ENCODE measurements around the gene FES. TPM values are rescaled to one million over a fixed set of nuclear protein-coding genes. Genes with fewer than 3 reads are reported as not detected.

Gene FES
- polyA plus RNA-seq, 2 of the 4 experiments (the other 2 are of a cell fraction): 0.39 to 0.50 TPM

DNA sequence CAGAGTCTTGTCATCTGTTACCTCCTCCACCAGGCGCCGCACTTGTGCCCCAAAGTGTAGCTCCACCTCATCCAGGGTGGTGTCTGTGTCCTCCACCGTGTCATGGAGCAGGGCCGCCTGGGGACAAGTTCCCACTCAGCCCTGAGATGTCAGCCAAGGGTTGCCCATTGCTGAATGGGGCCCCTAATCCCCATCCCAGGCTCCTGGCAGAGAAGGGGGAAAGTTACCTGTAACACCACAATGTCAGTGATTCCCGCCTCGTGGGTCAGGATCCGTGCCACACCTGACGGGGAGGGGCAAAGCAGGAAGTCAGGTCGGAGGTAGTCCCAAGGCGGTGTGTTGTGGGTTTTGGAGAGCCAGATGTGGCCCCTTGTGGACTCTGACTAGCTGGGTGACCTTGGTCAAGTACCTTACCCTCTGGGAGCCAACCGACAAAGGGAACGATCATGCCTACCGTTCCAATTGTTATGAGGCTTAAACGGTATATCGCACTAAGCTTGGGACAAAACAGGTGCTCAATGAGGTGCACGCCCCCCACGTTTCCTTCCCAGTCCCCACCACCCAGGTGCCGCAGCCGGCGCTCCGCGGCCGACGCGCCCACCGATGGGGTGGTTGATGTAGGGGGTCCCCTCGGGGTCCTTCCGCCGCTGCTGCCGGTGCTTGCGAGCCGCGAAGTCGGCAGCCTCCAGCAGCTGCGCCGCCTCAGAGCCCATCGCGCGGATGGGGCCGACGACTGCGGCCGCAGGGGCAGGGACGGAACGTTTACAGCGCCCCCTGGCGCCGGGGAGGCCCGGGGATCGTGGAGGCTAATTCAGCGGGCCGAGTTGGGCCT lies 47.7 kb downstream of the FES start, which contains the start of gene HDDC3 (continued):
- TF ChIP-seq RNF2 (IDR thresholded peaks at IDR 0.05; ENCODE audit: borderline replicate concordance, low read depth) (no peak), ESRRA (IDR thresholded peaks at IDR 0.05; ENCODE audit: borderline replicate concordance, low read length) (no peak; the same call in 1 of the 2 replicates), NFE2L2 (conservative IDR thresholded peaks at IDR 0.05; ENCODE audit: low read length) (no peak), HOXB5 (CRISPR knock-in tag; IDR thresholded peaks at IDR 0.05) (peak; percentile 48; the same call in 1 of the 2 replicates), ZNF302 (CRISPR knock-in tag; IDR thresholded peaks at IDR 0.05) (no peak)
- TF ChIP-seq, protein P1, sequence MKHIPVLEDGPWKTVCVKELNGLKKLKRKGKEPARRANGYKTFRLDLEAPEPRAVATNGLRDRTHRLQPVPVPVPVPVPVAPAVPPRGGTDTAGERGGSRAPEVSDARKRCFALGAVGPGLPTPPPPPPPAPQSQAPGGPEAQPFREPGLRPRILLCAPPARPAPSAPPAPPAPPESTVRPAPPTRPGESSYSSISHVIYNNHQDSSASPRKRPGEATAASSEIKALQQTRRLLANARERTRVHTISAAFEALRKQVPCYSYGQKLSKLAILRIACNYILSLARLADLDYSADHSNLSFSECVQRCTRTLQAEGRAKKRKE (CRISPR knock-in tag; IDR thresholded peaks at IDR 0.05; ENCODE audit: low read depth): no peak

DNA sequence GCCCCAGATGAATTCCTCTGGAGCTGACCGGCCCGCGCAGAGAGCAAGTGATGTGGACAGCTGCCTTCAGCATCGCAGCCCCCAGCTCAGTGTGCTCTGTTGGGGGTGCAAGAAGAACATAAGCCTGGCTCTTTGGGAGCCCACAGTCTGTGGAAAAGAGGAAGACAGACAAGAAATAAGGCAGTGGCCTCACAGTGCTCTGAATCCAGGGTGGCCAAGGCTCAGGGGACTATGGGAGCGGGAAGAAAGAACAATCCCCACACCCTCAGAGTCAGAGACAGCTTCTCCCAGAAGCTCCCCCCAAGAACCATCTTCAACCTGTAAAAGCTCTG lies 48.3 kb downstream of the FES start:
- H3K4me3 ChIP-seq: no peak overlapping the region; the same call in 2 of the 3 replicates
- peak overlapping the region; percentile 84 to 93; a peak in 4 of 6 replicates for H3K27ac ChIP-seq

DNA sequence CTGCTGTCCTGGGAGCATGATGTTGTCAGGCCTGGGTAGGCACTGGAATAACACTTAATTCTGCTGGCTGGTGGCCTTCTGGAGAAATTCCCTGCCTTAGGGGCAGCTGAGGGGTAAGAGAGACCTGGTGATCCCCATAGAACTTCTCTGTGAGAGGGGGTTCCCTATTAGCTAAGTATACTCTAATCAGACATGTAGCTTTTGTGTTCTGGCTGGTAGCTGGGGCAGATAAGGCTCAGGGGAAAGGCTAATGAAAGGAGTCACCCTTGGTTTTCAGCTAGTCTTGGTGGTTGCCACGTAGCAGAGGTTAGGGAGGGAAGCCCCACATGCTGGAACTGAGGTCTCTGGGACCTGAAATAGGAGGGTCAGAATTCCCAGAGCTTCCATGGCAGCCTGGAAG lies 49.0 kb downstream of the FES start:
- ChIA-PET CTCF (interaction anchor here (0.6 to 16.4 kb wide), 41 partner anchors 10 to 790 kb away, joined by 3 to 536 read pairs (median 7); partner anchors contain the start of genes FES, MAN2A2, RCCD1 and VPS33B), POLR2A (interaction anchor here (2.8 kb wide), 1 partner anchor 21 kb away, joined by 20 read pairs; the partner anchor contains the start of gene RCCD1)
- peaks cover 35% of the 10 kb centered on the region for H3K4me1 ChIP-seq
- TF ChIP-seq ESRRA (IDR thresholded peaks at IDR 0.05; ENCODE audit: borderline replicate concordance, low read length) (no peak), NR3C1 (IDR thresholded peaks at IDR 0.05) (no peak)
- TF ChIP-seq, protein P2, sequence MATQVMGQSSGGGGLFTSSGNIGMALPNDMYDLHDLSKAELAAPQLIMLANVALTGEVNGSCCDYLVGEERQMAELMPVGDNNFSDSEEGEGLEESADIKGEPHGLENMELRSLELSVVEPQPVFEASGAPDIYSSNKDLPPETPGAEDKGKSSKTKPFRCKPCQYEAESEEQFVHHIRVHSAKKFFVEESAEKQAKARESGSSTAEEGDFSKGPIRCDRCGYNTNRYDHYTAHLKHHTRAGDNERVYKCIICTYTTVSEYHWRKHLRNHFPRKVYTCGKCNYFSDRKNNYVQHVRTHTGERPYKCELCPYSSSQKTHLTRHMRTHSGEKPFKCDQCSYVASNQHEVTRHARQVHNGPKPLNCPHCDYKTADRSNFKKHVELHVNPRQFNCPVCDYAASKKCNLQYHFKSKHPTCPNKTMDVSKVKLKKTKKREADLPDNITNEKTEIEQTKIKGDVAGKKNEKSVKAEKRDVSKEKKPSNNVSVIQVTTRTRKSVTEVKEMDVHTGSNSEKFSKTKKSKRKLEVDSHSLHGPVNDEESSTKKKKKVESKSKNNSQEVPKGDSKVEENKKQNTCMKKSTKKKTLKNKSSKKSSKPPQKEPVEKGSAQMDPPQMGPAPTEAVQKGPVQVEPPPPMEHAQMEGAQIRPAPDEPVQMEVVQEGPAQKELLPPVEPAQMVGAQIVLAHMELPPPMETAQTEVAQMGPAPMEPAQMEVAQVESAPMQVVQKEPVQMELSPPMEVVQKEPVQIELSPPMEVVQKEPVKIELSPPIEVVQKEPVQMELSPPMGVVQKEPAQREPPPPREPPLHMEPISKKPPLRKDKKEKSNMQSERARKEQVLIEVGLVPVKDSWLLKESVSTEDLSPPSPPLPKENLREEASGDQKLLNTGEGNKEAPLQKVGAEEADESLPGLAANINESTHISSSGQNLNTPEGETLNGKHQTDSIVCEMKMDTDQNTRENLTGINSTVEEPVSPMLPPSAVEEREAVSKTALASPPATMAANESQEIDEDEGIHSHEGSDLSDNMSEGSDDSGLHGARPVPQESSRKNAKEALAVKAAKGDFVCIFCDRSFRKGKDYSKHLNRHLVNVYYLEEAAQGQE (IDR thresholded peaks at IDR 0.05): no peak
- TF ChIP-seq, protein P3, sequence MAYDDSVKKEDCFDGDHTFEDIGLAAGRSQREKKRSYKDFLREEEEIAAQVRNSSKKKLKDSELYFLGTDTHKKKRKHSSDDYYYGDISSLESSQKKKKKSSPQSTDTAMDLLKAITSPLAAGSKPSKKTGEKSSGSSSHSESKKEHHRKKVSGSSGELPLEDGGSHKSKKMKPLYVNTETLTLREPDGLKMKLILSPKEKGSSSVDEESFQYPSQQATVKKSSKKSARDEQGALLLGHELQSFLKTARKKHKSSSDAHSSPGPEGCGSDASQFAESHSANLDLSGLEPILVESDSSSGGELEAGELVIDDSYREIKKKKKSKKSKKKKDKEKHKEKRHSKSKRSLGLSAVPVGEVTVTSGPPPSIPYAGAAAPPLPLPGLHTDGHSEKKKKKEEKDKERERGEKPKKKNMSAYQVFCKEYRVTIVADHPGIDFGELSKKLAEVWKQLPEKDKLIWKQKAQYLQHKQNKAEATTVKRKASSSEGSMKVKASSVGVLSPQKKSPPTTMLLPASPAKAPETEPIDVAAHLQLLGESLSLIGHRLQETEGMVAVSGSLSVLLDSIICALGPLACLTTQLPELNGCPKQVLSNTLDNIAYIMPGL (CRISPR knock-in tag; IDR thresholded peaks at IDR 0.05; ENCODE audit: borderline replicate concordance): no peak
- TF ChIP-seq, protein P4, sequence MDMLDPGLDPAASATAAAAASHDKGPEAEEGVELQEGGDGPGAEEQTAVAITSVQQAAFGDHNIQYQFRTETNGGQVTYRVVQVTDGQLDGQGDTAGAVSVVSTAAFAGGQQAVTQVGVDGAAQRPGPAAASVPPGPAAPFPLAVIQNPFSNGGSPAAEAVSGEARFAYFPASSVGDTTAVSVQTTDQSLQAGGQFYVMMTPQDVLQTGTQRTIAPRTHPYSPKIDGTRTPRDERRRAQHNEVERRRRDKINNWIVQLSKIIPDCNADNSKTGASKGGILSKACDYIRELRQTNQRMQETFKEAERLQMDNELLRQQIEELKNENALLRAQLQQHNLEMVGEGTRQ (IDR thresholded peaks at IDR 0.05): no peak
- ATAC-seq (no peak), FAIRE-seq (no peak), DNase-seq (ENCODE audit: low read depth in 1 of 2, low spot score in 1 of 2) (no peak)
- no peaks in the 10 kb centered on the region for H3K9me3 ChIP-seq
- 26% methylated on average over 1 of the region's 1 CpG for WGBS (ENCODE audit: missing lambda C conversion rate)
- no peak overlapping the region for H3K4me3 ChIP-seq
- H3K27ac ChIP-seq: no peak overlapping the region
- H3K4me2 ChIP-seq: no peak overlapping the region

More for the DNA sequence above, 48.3 kb downstream of the FES start:
- H3K9me3 ChIP-seq: no peaks in the 10 kb centered on the region
- ChIA-PET POLR2A (interaction anchor here (1.7 to 2.8 kb wide), 3 partner anchors 22 to 40 kb away, joined by 4 to 20 read pairs (median 14); partner anchors contain the start of genes MAN2A2 and RCCD1), CTCF (interaction anchor here (0.6 to 16.4 kb wide), 57 partner anchors 9 to 791 kb away, joined by 3 to 536 read pairs (median 4); partner anchors contain the start of genes FES, MAN2A2, PRC1 and RCCD1)
- DNase-seq (ENCODE audit: low read depth in 1 of 2, low spot score in 1 of 2): no peak
- peaks cover 35% of the 10 kb centered on the region for H3K4me1 ChIP-seq
- WGBS (ENCODE audit: missing lambda C conversion rate): 18% methylated on average over 5 of the region's 5 CpGs
- FAIRE-seq: no peak
- peak overlapping the region; percentile 72 for H3K4me2 ChIP-seq
- ATAC-seq: no peak
- TF ChIP-seq FOXS1 (CRISPR knock-in tag; IDR thresholded peaks at IDR 0.05) (no peak), NPAS2 (CRISPR knock-in tag; IDR thresholded peaks at IDR 0.05; ENCODE audit: borderline replicate concordance) (no peak), POLR2AphosphoS2 (conservative IDR thresholded peaks at IDR 0.05; ENCODE audit: low read length) (no peak)
- TF ChIP-seq, protein P5, sequence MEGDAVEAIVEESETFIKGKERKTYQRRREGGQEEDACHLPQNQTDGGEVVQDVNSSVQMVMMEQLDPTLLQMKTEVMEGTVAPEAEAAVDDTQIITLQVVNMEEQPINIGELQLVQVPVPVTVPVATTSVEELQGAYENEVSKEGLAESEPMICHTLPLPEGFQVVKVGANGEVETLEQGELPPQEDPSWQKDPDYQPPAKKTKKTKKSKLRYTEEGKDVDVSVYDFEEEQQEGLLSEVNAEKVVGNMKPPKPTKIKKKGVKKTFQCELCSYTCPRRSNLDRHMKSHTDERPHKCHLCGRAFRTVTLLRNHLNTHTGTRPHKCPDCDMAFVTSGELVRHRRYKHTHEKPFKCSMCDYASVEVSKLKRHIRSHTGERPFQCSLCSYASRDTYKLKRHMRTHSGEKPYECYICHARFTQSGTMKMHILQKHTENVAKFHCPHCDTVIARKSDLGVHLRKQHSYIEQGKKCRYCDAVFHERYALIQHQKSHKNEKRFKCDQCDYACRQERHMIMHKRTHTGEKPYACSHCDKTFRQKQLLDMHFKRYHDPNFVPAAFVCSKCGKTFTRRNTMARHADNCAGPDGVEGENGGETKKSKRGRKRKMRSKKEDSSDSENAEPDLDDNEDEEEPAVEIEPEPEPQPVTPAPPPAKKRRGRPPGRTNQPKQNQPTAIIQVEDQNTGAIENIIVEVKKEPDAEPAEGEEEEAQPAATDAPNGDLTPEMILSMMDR (IDR thresholded peaks at IDR 0.05): peak; percentile 3; the same call in 2 of the 3 replicates
